Measurements from ENCODE around the gene LRRC8E.

Gene LRRC8E

GRCh38 chr19:7888145-7888825 is at the start of gene LRRC8E:
Gene LRRC8E, plus strand, starts transcription at chr19:7888510. Its CDS starts 7,094 bp downstream, at chr19:7895604.
- peak; percentile 66 for DNase-seq (ENCODE audit: low spot score)

- no peak for DNase-seq (ENCODE audit: low spot score)
Observed at GRCh38 chr19:7839476-7839875, 48.8 kb upstream of the LRRC8E start.

DNA sequence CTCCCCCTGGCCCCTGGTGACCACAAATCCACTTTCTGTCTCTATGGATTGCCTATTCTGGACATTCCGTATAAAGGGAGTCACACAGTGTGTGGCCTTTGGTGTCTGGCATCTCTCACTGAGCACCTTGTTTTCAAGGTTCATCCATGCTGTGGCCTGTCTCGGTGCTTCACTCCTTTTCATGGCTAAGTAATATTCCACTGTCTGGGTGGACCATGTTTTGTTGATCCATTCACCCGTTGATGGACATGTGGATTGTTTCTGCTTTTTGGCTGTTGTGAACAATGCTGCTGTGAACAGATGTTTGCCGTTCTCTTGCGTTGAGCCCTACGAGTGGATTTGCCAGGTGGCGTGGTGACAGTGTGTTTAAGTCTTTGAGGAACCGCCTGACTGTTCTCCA is 47.7 kb upstream of the LRRC8E start:
- no peak for DNase-seq (ENCODE audit: low spot score)

DNA sequence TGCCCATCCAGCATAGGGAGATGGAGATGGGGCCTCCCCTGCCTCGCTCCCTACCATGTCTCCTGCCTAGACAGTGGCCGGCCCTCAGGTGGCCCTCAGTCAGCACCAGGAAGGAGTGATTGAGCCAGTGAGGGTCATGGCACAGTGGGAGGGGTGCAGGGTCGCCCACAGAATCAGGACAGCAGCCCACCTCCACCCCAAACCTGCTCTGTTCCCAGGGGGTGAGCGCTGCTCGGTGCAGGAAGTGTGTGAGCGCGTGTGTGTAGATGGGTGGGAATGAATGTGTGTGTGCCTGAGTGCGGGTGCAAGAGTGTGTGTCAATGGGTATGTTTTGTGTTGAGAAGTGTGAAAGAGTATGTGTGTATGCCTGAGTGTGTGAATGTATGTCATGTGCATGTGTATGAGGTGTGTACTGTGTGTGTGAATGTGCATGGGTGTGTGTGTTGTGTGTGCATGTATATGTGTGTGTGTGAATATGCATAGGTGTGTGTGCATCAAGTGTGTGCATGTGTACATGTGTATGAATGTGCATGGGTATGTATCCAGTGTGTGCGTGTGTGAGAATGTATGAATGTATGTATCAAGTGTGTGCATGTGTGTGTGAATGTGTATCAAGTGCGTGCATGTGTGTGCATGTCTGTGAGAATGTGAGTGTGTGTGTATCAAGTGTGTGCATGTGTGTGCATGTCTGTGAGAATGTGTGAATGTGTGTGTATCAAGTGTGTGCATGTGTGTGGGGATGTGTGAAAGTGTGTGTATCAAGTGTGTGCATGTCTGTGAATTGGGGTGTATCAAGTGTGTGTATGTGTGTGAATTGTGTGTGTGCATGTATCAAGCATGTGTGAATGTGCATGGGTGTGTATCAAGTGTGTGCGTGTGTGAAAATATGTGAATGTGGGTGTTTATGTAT is 46.3 kb upstream of the LRRC8E start:
- DNase-seq (ENCODE audit: low spot score) = no peak

DNA sequence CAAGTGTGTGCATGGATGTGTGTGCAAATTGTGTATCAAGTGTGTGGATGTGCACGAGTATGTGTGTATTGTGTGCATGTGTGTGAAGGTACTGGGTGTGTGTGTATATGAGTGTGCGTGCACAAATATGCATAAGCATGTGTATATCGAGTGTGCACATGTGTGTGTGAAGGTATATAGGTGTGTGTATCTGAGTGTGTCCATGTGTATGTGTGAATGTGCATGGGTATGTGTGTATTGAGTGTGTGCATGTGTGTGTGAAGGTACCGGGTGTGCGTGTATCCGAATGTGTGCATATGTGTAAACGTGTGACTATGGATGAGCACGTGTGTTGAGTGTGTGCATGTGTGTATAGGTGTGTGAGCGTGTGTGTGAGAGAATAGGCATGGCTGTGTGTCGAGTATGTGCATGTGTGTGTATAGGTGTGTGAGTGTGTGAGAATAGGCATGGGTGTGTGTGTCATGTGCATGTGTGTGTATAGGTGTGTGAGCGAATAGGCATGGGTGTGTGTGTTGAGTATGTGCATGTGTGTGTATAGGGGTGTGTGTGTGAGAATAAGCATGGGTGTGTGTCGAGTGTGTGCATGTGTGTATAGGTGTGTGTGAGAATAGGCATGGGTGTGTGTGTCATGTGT is 45.5 kb upstream of the LRRC8E start:
- no peak for DNase-seq (ENCODE audit: low spot score)

GRCh38 chr19:7843521-7843920 is 44.8 kb upstream of the LRRC8E start:
- no peak for DNase-seq (ENCODE audit: low spot score)

DNA sequence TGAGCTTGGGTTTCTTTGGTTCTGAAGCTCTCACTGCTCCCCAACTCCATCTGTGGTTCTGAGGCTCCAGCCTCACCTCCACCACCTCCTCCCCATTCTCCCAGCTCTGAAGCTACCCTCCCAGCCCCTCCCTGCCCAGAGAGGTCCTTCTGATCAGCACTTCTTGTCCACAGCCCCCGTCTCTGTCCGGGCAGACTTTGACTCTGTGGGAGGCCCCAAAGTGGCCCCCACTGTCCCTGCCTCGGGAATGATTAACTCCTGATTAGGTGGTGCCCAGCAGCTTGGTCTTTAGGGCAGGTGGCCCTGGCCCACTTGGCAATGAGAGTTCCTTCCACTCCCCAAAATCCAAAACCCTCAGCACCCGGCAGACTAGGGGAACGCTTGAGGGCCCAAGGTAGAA is 43.9 kb upstream of the LRRC8E start:
- DNase-seq (ENCODE audit: low spot score) = no peak

DNA sequence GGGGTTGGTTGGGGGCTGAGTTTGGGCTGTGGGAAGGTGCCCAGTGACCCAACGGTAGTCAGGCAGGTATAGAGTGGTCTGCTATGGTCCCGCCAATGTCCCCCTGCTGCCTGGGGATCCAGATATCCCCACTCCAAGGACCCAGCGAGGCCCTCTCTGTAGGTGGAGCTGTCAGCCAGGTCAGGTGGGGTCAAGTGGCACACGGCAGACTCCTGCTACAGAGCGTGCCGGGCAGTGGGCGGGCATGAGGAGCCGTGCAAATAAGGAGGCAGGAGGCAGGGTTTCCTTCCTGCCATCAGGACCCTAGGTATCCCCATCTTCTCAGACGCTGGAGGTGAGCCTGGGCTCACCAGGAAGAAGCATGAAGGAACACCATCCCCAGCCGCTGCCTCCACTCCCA is 43.4 kb upstream of the LRRC8E start:
- no peak for DNase-seq (ENCODE audit: low spot score)

DNA sequence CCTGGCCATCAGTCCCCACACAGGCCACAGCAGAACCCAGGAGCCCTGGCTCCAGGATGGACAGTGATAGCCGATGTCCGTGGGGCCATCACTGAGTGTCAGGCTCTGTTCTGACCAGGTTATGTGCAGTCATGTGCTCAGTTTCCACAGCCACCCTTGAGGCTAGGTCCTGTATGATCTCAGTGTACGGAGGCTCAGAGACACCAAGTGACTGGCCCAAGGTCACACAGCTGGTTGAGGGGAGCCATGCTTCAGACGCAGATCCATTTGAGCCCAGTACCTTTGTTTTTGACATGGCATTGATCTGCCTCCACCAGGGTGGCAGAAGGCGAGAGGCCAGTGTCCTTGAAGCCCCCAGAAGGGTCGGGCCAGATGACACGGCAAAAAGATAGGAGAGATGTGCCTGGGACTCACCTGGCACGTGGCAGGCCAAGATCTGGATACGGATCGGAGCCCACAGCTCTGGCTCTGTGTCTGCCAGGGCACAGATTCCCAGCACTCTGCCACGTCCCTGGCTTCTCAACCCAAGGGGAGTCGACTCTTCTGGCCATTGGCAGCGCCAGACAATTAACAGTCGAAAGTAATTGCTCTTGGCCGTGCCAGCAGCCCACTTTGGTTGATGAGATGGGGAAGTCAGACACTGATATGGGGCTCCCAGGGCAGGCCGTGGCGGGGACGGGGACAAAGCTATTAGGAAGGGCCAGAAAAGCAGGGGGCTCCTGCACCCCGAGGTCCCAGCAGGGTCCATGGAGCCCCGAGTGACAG is 42.7 kb upstream of the LRRC8E start:
- DNase-seq (ENCODE audit: low spot score) = no peak

DNA sequence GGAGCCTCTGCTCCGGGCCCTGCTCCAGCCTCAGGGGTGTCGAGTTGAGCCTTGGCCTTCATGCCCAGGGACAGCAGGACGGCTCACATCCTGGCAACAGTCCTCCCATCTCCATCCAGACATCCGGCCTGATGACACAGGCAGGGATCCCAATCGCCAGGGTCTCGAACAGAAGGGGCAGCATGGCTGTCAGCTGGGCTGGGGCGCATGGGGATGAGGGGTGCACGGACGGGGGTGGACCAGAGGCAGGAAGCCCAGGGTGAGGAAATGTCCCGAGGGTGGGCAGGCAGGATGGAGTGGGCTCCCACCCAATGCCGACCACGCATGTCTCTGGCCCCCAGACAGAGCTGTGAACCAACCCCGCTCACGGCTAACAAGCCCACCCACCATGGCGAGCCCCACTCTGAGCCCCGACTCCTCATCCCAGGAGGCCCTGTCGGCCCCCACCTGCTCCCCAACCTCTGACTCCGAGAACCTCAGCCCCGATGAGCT is 42.1 kb upstream of the LRRC8E start:
- no peak for DNase-seq (ENCODE audit: low spot score)

- DNase-seq (ENCODE audit: low spot score) = no peak
Observed at GRCh38 chr19:7847664-7848063, 40.6 kb upstream of the LRRC8E start.

DNA sequence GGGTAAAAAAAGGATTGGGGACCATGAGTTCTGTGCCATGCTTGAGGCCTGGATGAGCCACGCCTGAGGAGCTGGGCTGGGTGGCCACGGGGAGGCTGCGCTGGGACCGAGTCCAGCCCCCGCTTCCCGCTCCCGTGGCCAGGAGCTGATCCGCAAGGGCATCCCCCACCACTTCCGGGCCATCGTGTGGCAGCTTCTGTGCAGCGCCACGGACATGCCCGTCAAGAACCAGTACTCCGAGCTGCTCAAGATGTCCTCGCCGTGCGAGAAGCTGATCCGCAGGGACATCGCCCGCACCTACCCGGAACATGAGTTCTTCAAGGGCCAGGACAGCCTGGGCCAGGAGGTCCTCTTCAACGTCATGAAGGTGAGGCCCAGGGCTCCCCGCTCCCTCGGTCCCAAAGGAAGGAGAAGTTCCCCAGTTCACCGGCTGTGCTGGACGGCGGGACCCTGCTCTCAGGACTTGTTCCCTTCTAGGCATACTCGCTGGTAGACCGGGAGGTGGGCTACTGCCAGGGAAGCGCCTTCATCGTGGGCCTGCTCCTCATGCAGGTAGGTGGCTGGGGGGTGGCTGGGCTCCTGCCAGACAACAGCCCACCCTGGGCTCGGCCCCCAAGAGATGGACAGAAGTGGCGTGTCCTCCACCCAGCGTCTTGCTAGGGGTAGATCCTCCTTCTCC is 39.4 kb upstream of the LRRC8E start:
- no peak for DNase-seq (ENCODE audit: low spot score)

- no peak for DNase-seq (ENCODE audit: low spot score)
Observed at GRCh38 chr19:7849631-7849999, 38.7 kb upstream of the LRRC8E start.

- no peak for DNase-seq (ENCODE audit: low spot score)
Observed at GRCh38 chr19:7850000-7850813, 38.1 kb upstream of the LRRC8E start.

GRCh38 chr19:7850945-7851622 is 37.2 kb upstream of the LRRC8E start:
- DNase-seq (ENCODE audit: low spot score) = no peak

DNA sequence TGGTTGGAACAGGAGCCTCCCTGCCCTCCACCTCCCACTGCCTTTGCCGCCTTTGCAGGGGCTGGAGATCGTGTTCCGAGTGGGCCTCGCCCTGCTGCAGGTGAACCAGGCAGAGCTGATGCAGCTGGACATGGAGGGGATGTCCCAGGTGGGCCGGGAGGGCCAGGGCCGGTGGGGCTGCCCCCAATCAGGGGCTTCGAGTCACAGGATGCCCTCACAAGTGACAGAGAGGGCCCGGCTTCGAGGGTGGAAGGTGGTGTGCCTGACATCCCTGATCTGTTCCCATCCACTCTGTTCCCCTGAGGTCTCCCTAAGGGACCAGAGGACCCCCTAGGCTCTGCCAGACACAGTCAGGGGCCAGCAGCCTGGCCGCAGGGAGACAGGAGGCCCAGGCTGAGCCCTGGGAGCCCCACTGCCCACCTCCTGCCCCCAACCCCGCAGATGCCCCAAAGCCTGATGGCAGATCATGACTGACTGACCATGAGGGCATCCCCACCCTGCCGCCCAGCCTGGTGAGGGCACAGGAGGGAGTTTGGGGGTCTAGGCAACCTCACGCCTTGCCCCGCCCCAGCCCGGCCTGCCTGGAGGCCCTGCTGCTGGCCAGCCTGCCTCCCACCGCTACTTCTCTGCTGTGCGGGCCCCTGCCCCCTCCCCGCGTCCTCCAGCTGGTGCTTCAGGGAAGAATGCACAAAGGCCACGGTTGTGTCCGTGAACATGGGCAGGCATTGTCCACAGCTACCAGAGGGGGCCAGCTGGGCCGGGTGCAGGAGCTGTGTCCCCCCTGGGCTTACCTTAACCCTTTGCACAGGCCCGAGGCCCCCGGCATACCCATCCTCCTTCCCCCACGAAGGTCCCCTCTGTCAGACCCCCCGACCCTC is 36.4 kb upstream of the LRRC8E start:
- DNase-seq (ENCODE audit: low spot score) = no peak

- peak; percentile 95 for DNase-seq (ENCODE audit: low spot score)
Observed at GRCh38 chr19:7852851-7853769, 35.2 kb upstream of the LRRC8E start.

DNA sequence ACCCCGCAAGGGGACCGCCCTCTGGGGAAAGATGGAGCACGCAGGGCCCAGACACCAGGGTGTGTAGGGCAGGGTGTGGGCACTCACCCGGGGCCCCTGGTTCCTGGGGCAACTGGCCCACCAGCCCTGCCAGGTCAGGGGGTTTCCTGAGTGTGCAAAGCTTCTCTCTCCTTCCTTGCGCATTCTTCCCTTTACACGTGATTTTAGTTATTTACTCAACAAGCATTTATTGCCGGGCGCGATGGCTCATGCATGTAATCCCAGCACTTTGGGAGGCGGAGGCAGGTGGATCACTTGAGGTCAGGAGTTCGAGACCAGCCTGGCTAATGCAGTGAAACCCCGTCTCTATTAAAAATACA is 34.6 kb upstream of the LRRC8E start:
- no peak for DNase-seq (ENCODE audit: low spot score)

Measured in D341Med (cell line).